Activated T-helper 2 cell treated with anti-CD3 and anti-CD28 coated beads, Interferon-gamma antibody, Interleukin-2, Interleukin-4, amounts not matched to agents 10 μg/mL and 5 μg/mL and 100 μg/mL, durations not matched to agents 14 hours and 24 hours and 36 hours (primary cell): Measurements from ENCODE around the gene KLF13. TPM values are rescaled to one million over a fixed set of nuclear protein-coding genes. Genes with fewer than 3 reads are reported as not detected.
A peak's percentile ranks its signal among the peaks of the same experiment; 100 is the strongest.

Source experiments
- DNase-seq: peaks from one replicate; pipeline ENCODE4 v3.0.0; 2021; ENCODE audit warnings: low spot score
- H3K27ac Mint-ChIP-seq: one replicate; pipeline ENCODE4 v1.8.0; 2021; ENCODE audit warnings: mixed read lengths
- H3K27me3 Mint-ChIP-seq: one replicate; pipeline ENCODE4 v1.8.0; 2021; ENCODE audit warnings: low read depth, mixed read lengths
- H3K36me3 Mint-ChIP-seq: one replicate; pipeline ENCODE4 v1.8.0; 2021; ENCODE audit warnings: low read depth, mixed read lengths
- H3K4me1 Mint-ChIP-seq: one replicate; pipeline ENCODE4 v1.8.0; 2021; ENCODE audit warnings: low read depth, mixed read lengths
- H3K4me3 Mint-ChIP-seq: one replicate; pipeline ENCODE4 v1.8.0; 2021; ENCODE audit warnings: low read depth, mild to moderate bottlenecking, moderate library complexity, mixed read lengths
- H3K9me3 Mint-ChIP-seq: one replicate; pipeline ENCODE4 v1.8.0; 2021; ENCODE audit warnings: mixed read lengths
- intact Hi-C: fragments of 100-400 bp; cut with micrococcal nuclease; formaldehyde crosslinking; loops from one replicate; pipeline ENCODE4 v1.15.1; 2023
- total RNA-seq: library from RNA; stranded (reverse); gene quantifications from 2 replicates; pipeline ENCODE4 v1.2.3, GENCODE V29; 2022

Gene KLF13
- total RNA-seq, 1 donor from 2014 or later = 127 TPM

GRCh38 chr15:31397851-31398661 lies 71.4 kb downstream of the KLF13 start:
- no peaks in the 10 kb centered on the region for H3K36me3 Mint-ChIP-seq

GRCh38 chr15:31398677-31399301 lies 72.2 kb downstream of the KLF13 start:
- no peaks in the 10 kb centered on the region for H3K36me3 Mint-ChIP-seq

More at GRCh38 chr15:31397851-31398661, 71.4 kb downstream of the KLF13 start:
- Mint-ChIP-seq H3K27me3 (no peaks in the 10 kb centered on the region), H3K9me3 (no peaks in the 10 kb centered on the region), H3K4me3 (no peak overlapping the region), H3K4me1 (peaks cover 40% of the 10 kb centered on the region), H3K27ac (peak overlapping the region; percentile 26)
- no peak for DNase-seq
- intact Hi-C loops = no loop called here

GRCh38 chr15:31399544-31400171 lies 73.0 kb downstream of the KLF13 start:
- DNase-seq = no peak
- intact Hi-C loops = no loop called here
- Mint-ChIP-seq H3K9me3 (peaks cover under 1% of the 10 kb centered on the region), H3K27me3 (no peaks in the 10 kb centered on the region), H3K27ac (peak overlapping the region; percentile 50), H3K4me3 (no peak overlapping the region), H3K4me1 (peaks cover 34% of the 10 kb centered on the region), H3K36me3 (no peaks in the 10 kb centered on the region)

More at GRCh38 chr15:31398677-31399301, 72.2 kb downstream of the KLF13 start:
- peak overlapping the region; percentile 30 for H3K27ac Mint-ChIP-seq
- H3K4me3 Mint-ChIP-seq = no peak overlapping the region
- intact Hi-C loops = no loop called here
- H3K27me3 Mint-ChIP-seq = no peaks in the 10 kb centered on the region
- H3K4me1 Mint-ChIP-seq = peaks cover 35% of the 10 kb centered on the region
- no peak for DNase-seq
- H3K9me3 Mint-ChIP-seq = no peaks in the 10 kb centered on the region

- H3K36me3 Mint-ChIP-seq = no peaks in the 10 kb centered on the region
- H3K27me3 Mint-ChIP-seq = no peaks in the 10 kb centered on the region
- intact Hi-C loops = no loop called here
- peaks cover 39% of the 10 kb centered on the region for H3K4me1 Mint-ChIP-seq
- DNase-seq = no peak
- H3K27ac Mint-ChIP-seq = peak overlapping the region; percentile 66
- no peak overlapping the region for H3K4me3 Mint-ChIP-seq
- peaks cover 6% of the 10 kb centered on the region for H3K9me3 Mint-ChIP-seq
These were observed 73.7 kb downstream of the KLF13 start for GRCh38 chr15:31400222-31400927.

GRCh38 chr15:31401282-31401681 lies 74.6 kb downstream of the KLF13 start:
- no peak for DNase-seq
- Mint-ChIP-seq H3K4me3 (no peak overlapping the region), H3K36me3 (peaks cover 6% of the 10 kb centered on the region), H3K27me3 (no peaks in the 10 kb centered on the region), H3K9me3 (peaks cover 11% of the 10 kb centered on the region), H3K27ac (no peak overlapping the region), H3K4me1 (peaks cover 45% of the 10 kb centered on the region)
- intact Hi-C loops = no loop called here

- peak overlapping the region; percentile 4 for H3K27ac Mint-ChIP-seq
- intact Hi-C loops = no loop called here
These were observed 75.4 kb downstream of the KLF13 start for GRCh38 chr15:31402003-31402402.

GRCh38 chr15:31402511-31403056 lies 75.9 kb downstream of the KLF13 start:
- H3K4me3 Mint-ChIP-seq = no peak overlapping the region
- H3K9me3 Mint-ChIP-seq = peaks cover 22% of the 10 kb centered on the region
- intact Hi-C loops = no loop called here
- DNase-seq = no peak
- no peaks in the 10 kb centered on the region for H3K27me3 Mint-ChIP-seq
- H3K4me1 Mint-ChIP-seq = peaks cover 42% of the 10 kb centered on the region
- no peak overlapping the region for H3K27ac Mint-ChIP-seq
- peaks cover 12% of the 10 kb centered on the region for H3K36me3 Mint-ChIP-seq

More at GRCh38 chr15:31402003-31402402, 75.4 kb downstream of the KLF13 start:
- no peak for DNase-seq
- no peak overlapping the region for H3K4me3 Mint-ChIP-seq
- H3K27me3 Mint-ChIP-seq = no peaks in the 10 kb centered on the region
- peaks cover 42% of the 10 kb centered on the region for H3K4me1 Mint-ChIP-seq
- H3K36me3 Mint-ChIP-seq = peaks cover 10% of the 10 kb centered on the region
- H3K9me3 Mint-ChIP-seq = peaks cover 17% of the 10 kb centered on the region

- Mint-ChIP-seq H3K36me3 (peaks cover 12% of the 10 kb centered on the region), H3K4me3 (no peak overlapping the region), H3K27ac (no peak overlapping the region), H3K4me1 (peaks cover 39% of the 10 kb centered on the region), H3K27me3 (no peaks in the 10 kb centered on the region), H3K9me3 (peaks cover 22% of the 10 kb centered on the region)
- intact Hi-C loops = no loop called here
- no peak for DNase-seq
These were observed 76.5 kb downstream of the KLF13 start for GRCh38 chr15:31403096-31403495.

- no peak for DNase-seq
- peaks cover 1% of the 10 kb centered on the region for H3K27me3 Mint-ChIP-seq
- H3K4me1 Mint-ChIP-seq = peaks cover 35% of the 10 kb centered on the region
- no peak overlapping the region for H3K27ac Mint-ChIP-seq
- H3K4me3 Mint-ChIP-seq = no peak overlapping the region
- peaks cover 15% of the 10 kb centered on the region for H3K36me3 Mint-ChIP-seq
- peaks cover 27% of the 10 kb centered on the region for H3K9me3 Mint-ChIP-seq
- intact Hi-C loops = no loop called here
These were observed 77.0 kb downstream of the KLF13 start for GRCh38 chr15:31403606-31404005.

GRCh38 chr15:31404345-31404744 lies 77.7 kb downstream of the KLF13 start:
- H3K27me3 Mint-ChIP-seq = peaks cover 2% of the 10 kb centered on the region
- H3K27ac Mint-ChIP-seq = no peak overlapping the region
- no peak for DNase-seq
- H3K4me3 Mint-ChIP-seq = no peak overlapping the region
- H3K4me1 Mint-ChIP-seq = peaks cover 28% of the 10 kb centered on the region
- intact Hi-C loops = no loop called here
- peaks cover 17% of the 10 kb centered on the region for H3K36me3 Mint-ChIP-seq
- peaks cover 33% of the 10 kb centered on the region for H3K9me3 Mint-ChIP-seq

GRCh38 chr15:31405200-31405920 lies 78.7 kb downstream of the KLF13 start:
- intact Hi-C loops = no loop called here
- DNase-seq = no peak
- Mint-ChIP-seq H3K4me3 (no peak overlapping the region), H3K27ac (peak overlapping the region; percentile 33), H3K36me3 (peaks cover 17% of the 10 kb centered on the region), H3K9me3 (peaks cover 39% of the 10 kb centered on the region), H3K4me1 (peaks cover 17% of the 10 kb centered on the region), H3K27me3 (peaks cover 4% of the 10 kb centered on the region)

- H3K4me3 Mint-ChIP-seq = no peak overlapping the region
- H3K27ac Mint-ChIP-seq = no peak overlapping the region
- intact Hi-C loops = no loop called here
- peaks cover 4% of the 10 kb centered on the region for H3K27me3 Mint-ChIP-seq
- peaks cover 14% of the 10 kb centered on the region for H3K4me1 Mint-ChIP-seq
- no peak for DNase-seq
- peaks cover 43% of the 10 kb centered on the region for H3K9me3 Mint-ChIP-seq
- H3K36me3 Mint-ChIP-seq = peaks cover 21% of the 10 kb centered on the region
These were observed 80.7 kb downstream of the KLF13 start for GRCh38 chr15:31407376-31407775.
